SK-N-SH (cell line): Measurements from ENCODE around the gene TEX28.

Experiments used
- EP300 ChIP-seq, 2 experiments: IDR thresholded peaks; 2 replicates each; pipeline versions ENCODE4 v1.4.0 to v1.6.1; 2012; ENCODE audit warnings: borderline replicate concordance in 1 of 2, low read depth in 1 of 2, low read length in 1 of 2
- POLR2AphosphoS5 ChIP-seq: IDR thresholded peaks from 2 replicates; pipeline ENCODE4 v1.6.1; 2012; ENCODE audit warnings: low read depth, low read length
- RFX5 ChIP-seq: IDR thresholded peaks from 2 replicates; pipeline ENCODE4 v1.6.1; 2012; ENCODE audit warnings: mild to moderate bottlenecking, improper control_type of control experiment, low read length
- YY1 ChIP-seq: IDR thresholded peaks from 2 replicates; pipeline ENCODE4 v1.4.0; 2012; ENCODE audit warnings: low read depth, mild to moderate bottlenecking
- TF ChIP-seq, protein P1 (sequence below): IDR thresholded peaks from 2 replicates; pipeline ENCODE4 v1.6.1; 2012; ENCODE audit warnings: mild to moderate bottlenecking, low read depth, low read length, moderate library complexity
- TF ChIP-seq, protein P2 (sequence below): fragments of 200-600 bp; sonication (generic); IDR thresholded peaks from 2 replicates; pipeline ENCODE4 v1.6.1; 2017; ENCODE audit warnings: antibody characterized with exemption, mild to moderate bottlenecking, moderate library complexity

DNA sequence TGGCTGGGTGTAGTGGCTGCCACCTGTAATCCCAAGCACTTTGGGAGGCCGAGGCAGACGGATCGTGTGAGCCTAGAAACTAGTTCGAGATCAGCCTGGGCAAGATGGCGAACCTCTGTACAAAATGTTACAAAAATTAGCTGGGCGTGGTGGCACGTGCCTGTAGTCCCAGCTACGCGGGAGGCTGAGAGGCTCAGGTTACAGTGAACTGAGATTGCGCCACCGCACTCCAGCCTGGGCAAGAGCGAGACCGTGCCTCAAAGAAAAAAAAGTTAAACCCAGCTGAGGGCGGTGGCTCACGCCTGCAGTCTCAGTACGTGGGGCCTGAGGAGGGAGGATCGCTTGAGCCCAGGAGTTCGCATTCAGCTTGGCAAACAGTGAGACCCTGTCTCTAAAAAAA is 1.8 kb upstream of the TEX28 start:
- TF ChIP-seq, protein P1, sequence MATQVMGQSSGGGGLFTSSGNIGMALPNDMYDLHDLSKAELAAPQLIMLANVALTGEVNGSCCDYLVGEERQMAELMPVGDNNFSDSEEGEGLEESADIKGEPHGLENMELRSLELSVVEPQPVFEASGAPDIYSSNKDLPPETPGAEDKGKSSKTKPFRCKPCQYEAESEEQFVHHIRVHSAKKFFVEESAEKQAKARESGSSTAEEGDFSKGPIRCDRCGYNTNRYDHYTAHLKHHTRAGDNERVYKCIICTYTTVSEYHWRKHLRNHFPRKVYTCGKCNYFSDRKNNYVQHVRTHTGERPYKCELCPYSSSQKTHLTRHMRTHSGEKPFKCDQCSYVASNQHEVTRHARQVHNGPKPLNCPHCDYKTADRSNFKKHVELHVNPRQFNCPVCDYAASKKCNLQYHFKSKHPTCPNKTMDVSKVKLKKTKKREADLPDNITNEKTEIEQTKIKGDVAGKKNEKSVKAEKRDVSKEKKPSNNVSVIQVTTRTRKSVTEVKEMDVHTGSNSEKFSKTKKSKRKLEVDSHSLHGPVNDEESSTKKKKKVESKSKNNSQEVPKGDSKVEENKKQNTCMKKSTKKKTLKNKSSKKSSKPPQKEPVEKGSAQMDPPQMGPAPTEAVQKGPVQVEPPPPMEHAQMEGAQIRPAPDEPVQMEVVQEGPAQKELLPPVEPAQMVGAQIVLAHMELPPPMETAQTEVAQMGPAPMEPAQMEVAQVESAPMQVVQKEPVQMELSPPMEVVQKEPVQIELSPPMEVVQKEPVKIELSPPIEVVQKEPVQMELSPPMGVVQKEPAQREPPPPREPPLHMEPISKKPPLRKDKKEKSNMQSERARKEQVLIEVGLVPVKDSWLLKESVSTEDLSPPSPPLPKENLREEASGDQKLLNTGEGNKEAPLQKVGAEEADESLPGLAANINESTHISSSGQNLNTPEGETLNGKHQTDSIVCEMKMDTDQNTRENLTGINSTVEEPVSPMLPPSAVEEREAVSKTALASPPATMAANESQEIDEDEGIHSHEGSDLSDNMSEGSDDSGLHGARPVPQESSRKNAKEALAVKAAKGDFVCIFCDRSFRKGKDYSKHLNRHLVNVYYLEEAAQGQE, result no peak
- TF ChIP-seq, protein P2, sequence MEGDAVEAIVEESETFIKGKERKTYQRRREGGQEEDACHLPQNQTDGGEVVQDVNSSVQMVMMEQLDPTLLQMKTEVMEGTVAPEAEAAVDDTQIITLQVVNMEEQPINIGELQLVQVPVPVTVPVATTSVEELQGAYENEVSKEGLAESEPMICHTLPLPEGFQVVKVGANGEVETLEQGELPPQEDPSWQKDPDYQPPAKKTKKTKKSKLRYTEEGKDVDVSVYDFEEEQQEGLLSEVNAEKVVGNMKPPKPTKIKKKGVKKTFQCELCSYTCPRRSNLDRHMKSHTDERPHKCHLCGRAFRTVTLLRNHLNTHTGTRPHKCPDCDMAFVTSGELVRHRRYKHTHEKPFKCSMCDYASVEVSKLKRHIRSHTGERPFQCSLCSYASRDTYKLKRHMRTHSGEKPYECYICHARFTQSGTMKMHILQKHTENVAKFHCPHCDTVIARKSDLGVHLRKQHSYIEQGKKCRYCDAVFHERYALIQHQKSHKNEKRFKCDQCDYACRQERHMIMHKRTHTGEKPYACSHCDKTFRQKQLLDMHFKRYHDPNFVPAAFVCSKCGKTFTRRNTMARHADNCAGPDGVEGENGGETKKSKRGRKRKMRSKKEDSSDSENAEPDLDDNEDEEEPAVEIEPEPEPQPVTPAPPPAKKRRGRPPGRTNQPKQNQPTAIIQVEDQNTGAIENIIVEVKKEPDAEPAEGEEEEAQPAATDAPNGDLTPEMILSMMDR, result no peak
- no peak for TF ChIP-seq POLR2AphosphoS5
- TF ChIP-seq EP300 (IDR thresholded peaks at IDR 0.05; ENCODE audit: borderline replicate concordance in 1 of 2, low read depth in 1 of 2, low read length in 1 of 2), result no peak
- TF ChIP-seq RFX5, result no peak
- no peak for TF ChIP-seq YY1
